ENCODE data around the gene PDIA6. TPM values are rescaled to one million over a fixed set of nuclear protein-coding genes. Genes with fewer than 3 reads are reported as not detected.
A peak's percentile ranks its signal among the peaks of the same experiment; 100 is the strongest.

The PDIA6 gene
- total RNA-seq, 2 experiments from 2014 or later = 146 to 150 TPM

- no peak overlapping the region for H3K4me3 Mint-ChIP-seq
- intact Hi-C loops (cut with micrococcal nuclease) = loop anchor here (10.0 kb wide), 1 partner anchor 746 kb away; no protein-coding TSS in a partner anchor
- H3K27me3 Mint-ChIP-seq = peaks cover 10% of the 10 kb centered on the region
- H3K27ac Mint-ChIP-seq = no peak overlapping the region
- CTCF ChIA-PET = interaction anchor here (11.2 kb wide), 1 partner anchor 287 kb away, joined by 248 read pairs; a partner anchor contains a TSS
- TF ChIP-seq CTCF (IDR thresholded peaks at IDR 0.05) = no peak
- no peak for DNase-seq
- ATAC-seq = no peak
- no peaks in the 10 kb centered on the region for H3K4me1 Mint-ChIP-seq (ENCODE audit: low read depth)
- H3K9me3 Mint-ChIP-seq = peaks cover 24% of the 10 kb centered on the region
- H3K36me3 Mint-ChIP-seq (ENCODE audit: low read depth) = peaks cover 5% of the 10 kb centered on the region
- POLR2A ChIA-PET = interaction anchor here (0.6 kb wide), 1 partner anchor 85 kb away, joined by 3 read pairs; no protein-coding TSS in a partner anchor
Observed at GRCh38 chr2:10838734-10839133, 26.1 kb upstream of the PDIA6 start.

- ChIA-PET CTCF (interaction anchor here (11.2 kb wide), 1 partner anchor 289 kb away, joined by 248 read pairs; a partner anchor contains a TSS), POLR2A (interaction anchor here (0.7 kb wide), 1 partner anchor 111 kb away, joined by 3 read pairs; no protein-coding TSS in a partner anchor)
- ATAC-seq (no peak), DNase-seq (no peak)
- Mint-ChIP-seq H3K27me3 (peaks cover 10% of the 10 kb centered on the region), H3K36me3 (ENCODE audit: low read depth) (peaks cover 5% of the 10 kb centered on the region), H3K4me3 (no peak overlapping the region), H3K27ac (no peak overlapping the region), H3K4me1 (ENCODE audit: low read depth) (no peaks in the 10 kb centered on the region), H3K9me3 (peaks cover 24% of the 10 kb centered on the region)
- no peak for TF ChIP-seq CTCF (IDR thresholded peaks at IDR 0.05)
- intact Hi-C loops (cut with micrococcal nuclease) = loop anchor here (10.0 kb wide), 1 partner anchor 747 kb away; no protein-coding TSS in a partner anchor
Observed at GRCh38 chr2:10837298-10838266, 25.0 kb upstream of the PDIA6 start.

GRCh38 chr2:10835052-10835970 is 22.7 kb upstream of the PDIA6 start:
- Mint-ChIP-seq H3K27ac (no peak overlapping the region), H3K4me3 (no peak overlapping the region), H3K36me3 (ENCODE audit: low read depth) (peaks cover 4% of the 10 kb centered on the region), H3K4me1 (ENCODE audit: low read depth) (peaks cover 3% of the 10 kb centered on the region), H3K9me3 (peaks cover 6% of the 10 kb centered on the region), H3K27me3 (peaks cover 20% of the 10 kb centered on the region)
- ATAC-seq (peak; percentile 85), DNase-seq (peak; percentile 87)
- TF ChIP-seq CTCF (IDR thresholded peaks at IDR 0.05) = peak; percentile 89
- ChIA-PET POLR2A (no interaction called here), CTCF (interaction anchor here (0.5 to 11.2 kb wide), 43 partner anchors 9 to 1590 kb away, joined by 3 to 248 read pairs (median 4); partner anchors contain the start of gene PDIA6)
- intact Hi-C loops (cut with micrococcal nuclease) = loop anchor here (10.0 kb wide), 1 partner anchor 749 kb away; no protein-coding TSS in a partner anchor

- ATAC-seq = no peak
- Mint-ChIP-seq H3K27ac (no peak overlapping the region), H3K4me1 (ENCODE audit: low read depth) (peaks cover 3% of the 10 kb centered on the region), H3K4me3 (no peak overlapping the region), H3K36me3 (ENCODE audit: low read depth) (no peaks in the 10 kb centered on the region), H3K27me3 (peaks cover 20% of the 10 kb centered on the region), H3K9me3 (no peaks in the 10 kb centered on the region)
- intact Hi-C loops (cut with micrococcal nuclease) = loop anchor here (10.0 kb wide), 1 partner anchor 751 kb away; no protein-coding TSS in a partner anchor
- ChIA-PET POLR2A (no interaction called here), CTCF (interaction anchor here (1.9 to 11.2 kb wide), 7 partner anchors 7 to 749 kb away, joined by 8 to 248 read pairs (median 16); a partner anchor contains a TSS)
- no peak for TF ChIP-seq CTCF (IDR thresholded peaks at IDR 0.05)
- DNase-seq = no peak
Observed at GRCh38 chr2:10834068-10834655, 21.6 kb upstream of the PDIA6 start.
